HepG2 (cell line): ENCODE measurements around the gene VPS13D. TPM values are rescaled to one million over a fixed set of nuclear protein-coding genes. Genes with fewer than 3 reads are reported as not detected.

Experiments used
- ATF6 ChIP-seq: sonication (generic); formaldehyde crosslinking; conservative IDR thresholded peaks from 2 replicates; pipeline ENCODE4 v1.4.0; 2020; ENCODE audit warnings: missing genetic modification reagents
- BATF2 ChIP-seq: sonication (generic); formaldehyde crosslinking; IDR thresholded peaks from 2 replicates; pipeline ENCODE4 v1.8.0; 2022; ENCODE audit warnings: mild to moderate bottlenecking, missing genetic modification reagents, moderate library complexity
- DRAP1 ChIP-seq: IDR thresholded peaks from 2 replicates; pipeline ENCODE4 v1.6.1; 2016; ENCODE audit warnings: missing genetic modification reagents, missing compliant biosample characterization
- ELF4 ChIP-seq: sonication (generic); formaldehyde crosslinking; IDR thresholded peaks from 2 replicates; pipeline ENCODE4 v1.5.0; 2020; ENCODE audit warnings: missing genetic modification reagents, mild to moderate bottlenecking, moderate library complexity, borderline replicate concordance
- MLXIP ChIP-seq: sonication (generic); formaldehyde crosslinking; IDR thresholded peaks from 2 replicates; pipeline ENCODE4 v1.9.0; 2021; ENCODE audit warnings: missing genetic modification reagents, borderline replicate concordance
- NFYC ChIP-seq: IDR thresholded peaks from 2 replicates; pipeline ENCODE4 v1.6.1; 2016; ENCODE audit warnings: missing genetic modification reagents, missing compliant biosample characterization
- SRSF4 ChIP-seq: fragments of 200-400 bp; formaldehyde crosslinking; IDR thresholded peaks from one replicate; pipeline ENCODE4 v1.6.1; 2018; ENCODE audit warnings: mild to moderate bottlenecking, low read depth, low read length, moderate library complexity; ENCODE audit not compliant: poor library complexity, severe bottlenecking
- SRY ChIP-seq: sonication (generic); formaldehyde crosslinking; IDR thresholded peaks from 2 replicates; pipeline ENCODE4 v1.8.0; 2022; ENCODE audit warnings: mild to moderate bottlenecking, missing genetic modification reagents
- ZNF136 ChIP-seq: sonication (generic); formaldehyde crosslinking; IDR thresholded peaks from 2 replicates; pipeline ENCODE4 v1.8.1; 2022; ENCODE audit warnings: low read depth, mild to moderate bottlenecking, moderate library complexity, missing genetic modification reagents
- ZNF142 ChIP-seq: sonication (generic); formaldehyde crosslinking; IDR thresholded peaks from 2 replicates; pipeline ENCODE4 v1.4.0; 2020; ENCODE audit warnings: missing genetic modification reagents
- ZNF180 ChIP-seq: sonication (generic); formaldehyde crosslinking; IDR thresholded peaks from 2 replicates; pipeline ENCODE4 v1.4.0; 2020; ENCODE audit warnings: low read depth, missing genetic modification reagents, borderline replicate concordance
- ZNF343 ChIP-seq: sonication (generic); formaldehyde crosslinking; IDR thresholded peaks from 2 replicates; pipeline ENCODE4 v1.4.0; 2020; ENCODE audit warnings: mild to moderate bottlenecking, missing genetic modification reagents
- ZNF501 ChIP-seq: sonication (generic); formaldehyde crosslinking; IDR thresholded peaks from 2 replicates; pipeline ENCODE4 v1.5.1; 2020; ENCODE audit warnings: mild to moderate bottlenecking, moderate library complexity, missing genetic modification reagents
- ZNF576 ChIP-seq: sonication (generic); formaldehyde crosslinking; IDR thresholded peaks from 2 replicates; pipeline ENCODE4 v1.4.0; 2020; ENCODE audit warnings: mild to moderate bottlenecking, missing genetic modification reagents
- ZNF879 ChIP-seq: sonication (generic); formaldehyde crosslinking; IDR thresholded peaks from 2 replicates; pipeline ENCODE4 v1.8.1; 2023; ENCODE audit warnings: missing genetic modification reagents
- ZNF883 ChIP-seq: sonication (generic); formaldehyde crosslinking; IDR thresholded peaks from 2 replicates; pipeline ENCODE4 v1.5.1; 2020; ENCODE audit warnings: mild to moderate bottlenecking, missing genetic modification reagents; ENCODE audit errors: not compliant biosample characterization
- polyA plus RNA-seq, 8 experiments: library from polyadenylated mRNA; depleted of rRNA in 3 of 8; stranded (reverse) in 7 of 8; unstranded in 1 of 8; fragments of >200 nt; fragmentation: Illumina TruSeq in 4 of 8; extraction: Trizol in 4 of 8; gene quantifications; 2 replicates each; pipeline versions ENCODE4 v1.2.1 to v1.2.3, GENCODE V29; 2011 to 2016; ENCODE audit warnings: low read depth in 4 of 8, missing spikeins in 1 of 8, mixed read lengths in 1 of 8; ENCODE audit not compliant: insufficient read depth in 1 of 8
- total RNA-seq, 5 experiments: library from RNA; depleted of rRNA; stranded (reverse); fragments of >200 nt; fragmentation: Illumina TruSeq; extraction: Trizol; gene quantifications; 2 replicates each; pipeline ENCODE4 v1.2.3, GENCODE V29; 2016; ENCODE audit warnings: low read depth in 1 of 5

Gene VPS13D
- total and polyA plus RNA-seq, 2 of the 13 experiments (the other 11 are each of a cell fraction or from before 2014, with no cell fraction given) = 8.6 to 13.9 TPM

- TF ChIP-seq BATF2 = no peak
- no peak for TF ChIP-seq ELF4 (CRISPR knock-in tag)
- no peak for TF ChIP-seq ATF6 (CRISPR knock-in tag)
- TF ChIP-seq ZNF576 (CRISPR knock-in tag) = no peak
- no peak for TF ChIP-seq SRSF4
- no peak for TF ChIP-seq SRY (CRISPR knock-in tag)
- TF ChIP-seq DRAP1 (CRISPR knock-in tag) = 0 out of 2 replicates have a peak, but pooled peaks have one; percentile 34
- no peak for TF ChIP-seq NFYC (CRISPR knock-in tag)
- 0 out of 2 replicates have a peak, but pooled peaks have one; percentile 38 for TF ChIP-seq MLXIP
- no peak for TF ChIP-seq ZNF142
- TF ChIP-seq ZNF136 (CRISPR knock-in tag) = no peak; the same call in 1 of the 2 replicates
- TF ChIP-seq ZNF343 (CRISPR knock-in tag) = no peak
- no peak for TF ChIP-seq ZNF501 (CRISPR knock-in tag)
- TF ChIP-seq ZNF879 (CRISPR knock-in tag) = no peak
- no peak for TF ChIP-seq ZNF180 (CRISPR knock-in tag)
- no peak for TF ChIP-seq ZNF883 (CRISPR knock-in tag)
Measured at GRCh38 chr1:12402159-12402673, 172.4 kb downstream of the VPS13D start (continued).
